Endothelial cell of umbilical vein (primary cell): ENCODE data around the gene CYP4V2. TPM values are rescaled to one million over a fixed set of nuclear protein-coding genes. Genes with fewer than 3 reads are reported as not detected.

Source experiments
- BruUV-seq: library from RNA; stranded (reverse); fragments of 400-500 nt; replicated peaks from 2 replicates; lab custom pipeline; 2021; lab: Mats Ljungman, UMichigan
- CTCF ChIA-PET: fragments of 300-600, 350-600 bp; sonication (Branson Sonifier 250); formaldehyde crosslinking; loops from one replicate; lab custom pipeline; 2021; ENCODE audit warnings: antibody characterized with exemption, inconsistent platforms; lab: Charles Lee
- POLR2A ChIA-PET: fragments of 300-600, 350-600 bp; sonication (Branson Sonifier 250); formaldehyde crosslinking; loops from one replicate; lab custom pipeline; 2021; ENCODE audit warnings: antibody characterized with exemption, inconsistent platforms; lab: Charles Lee
- DNase-seq: peaks from one replicate; pipeline ENCODE4 v3.0.0-alpha.2; 2011; ENCODE audit warnings: low read depth, low spot score
- FAIRE-seq: peaks from 2 replicates; lab custom pipeline; 2011; peaks lifted over from hg19 to GRCh38; lab: Jason Lieb, UNC
- H2AFZ ChIP-seq: 2 replicates; pipeline ENCODE4 v1.6.0; 2012; ENCODE audit warnings: low read depth, low read length, control low read depth, inconsistent platforms
- H3K27ac ChIP-seq: 2 replicates; pipeline ENCODE4 v1.5.1; 2011; ENCODE audit warnings: low read depth, mild to moderate bottlenecking, control low read depth, low read length, moderate library complexity; ENCODE audit not compliant: insufficient read depth
- H3K27me3 ChIP-seq, 2 experiments: 2 replicates each; pipeline versions ENCODE4 v1.6.0 to v1.6.1; 2011; ENCODE audit warnings: low read length in 2 of 2, mixed read lengths in 1 of 2; ENCODE audit not compliant: control insufficient read depth in 2 of 2, insufficient read depth in 2 of 2
- H3K36me3 ChIP-seq, 2 experiments: 2 replicates in 1 of 2; 3 replicates in 1 of 2; pipeline ENCODE4 v1.5.1; 2011; ENCODE audit warnings: low read length in 2 of 2, mild to moderate bottlenecking in 1 of 2, moderate library complexity in 1 of 2; ENCODE audit not compliant: control insufficient read depth in 2 of 2, insufficient read depth in 2 of 2; ENCODE audit errors: extremely low read depth in 1 of 2
- H3K4me1 ChIP-seq: 3 replicates; pipeline ENCODE4 v1.5.1; 2011; ENCODE audit warnings: mild to moderate bottlenecking, low read length; ENCODE audit not compliant: control insufficient read depth, insufficient read depth; ENCODE audit errors: extremely low read depth
- H3K4me2 ChIP-seq: 2 replicates; pipeline ENCODE4 v1.6.1; 2011; ENCODE audit warnings: low read length, control low read depth, mixed read lengths; ENCODE audit not compliant: insufficient read depth
- H3K4me3 ChIP-seq, 3 experiments: fragments of 200-600 bp in 1 of 3; sonication (generic), shearing (Covaris generic) in 1 of 3; replicated peaks in 1 of 3; 2 replicates each; pipeline ENCODE4 v1.5.1; 2011 to 2016; ENCODE audit warnings: control low read depth in 3 of 3, low read length in 3 of 3, mild to moderate bottlenecking in 2 of 3, inconsistent platforms in 1 of 3, low read depth in 1 of 3, moderate library complexity in 1 of 3; ENCODE audit not compliant: insufficient read depth in 1 of 3
- H3K79me2 ChIP-seq: 2 replicates; pipeline ENCODE4 v1.6.0; 2012; ENCODE audit warnings: low read length, inconsistent platforms; ENCODE audit not compliant: control insufficient read depth, insufficient read depth
- H3K9ac ChIP-seq: replicated peaks from 2 replicates; pipeline ENCODE3; 2011; ENCODE audit warnings: low read length, control low read depth; ENCODE audit not compliant: insufficient read depth; ENCODE audit errors: extremely low read depth
- H3K9me1 ChIP-seq: replicated peaks from 3 replicates; pipeline ENCODE4 v1.6.0; 2011; ENCODE audit warnings: mild to moderate bottlenecking, low read length; ENCODE audit not compliant: control insufficient read depth, insufficient read depth; ENCODE audit errors: extremely low read depth
- H3K9me3 ChIP-seq: replicated peaks from 2 replicates; pipeline ENCODE4 v1.5.1; 2012; ENCODE audit warnings: low read length, inconsistent platforms; ENCODE audit not compliant: control insufficient read depth, insufficient read depth
- H4K20me1 ChIP-seq: replicated peaks from 2 replicates; pipeline ENCODE3; 2011; ENCODE audit warnings: mild to moderate bottlenecking, low read length; ENCODE audit not compliant: control insufficient read depth, insufficient read depth; ENCODE audit errors: extremely low read depth
- FOS ChIP-seq: IDR thresholded peaks from 2 replicates; pipeline ENCODE4 v1.6.1; 2011; ENCODE audit warnings: mild to moderate bottlenecking, low read length, moderate library complexity, borderline replicate concordance; ENCODE audit not compliant: insufficient read depth
- GATA2 ChIP-seq: IDR thresholded peaks from 2 replicates; pipeline ENCODE4 v1.7.0; 2011; ENCODE audit warnings: low read depth, mild to moderate bottlenecking, moderate library complexity, mixed read lengths, low read length; ENCODE audit not compliant: insufficient read length, insufficient read depth
- MYC ChIP-seq: IDR thresholded peaks from one replicate; pipeline ENCODE4 v1.6.1; 2011; ENCODE audit warnings: mild to moderate bottlenecking, low read depth, low read length
- POLR2AphosphoS5 ChIP-seq: IDR thresholded peaks from 2 replicates; pipeline ENCODE4 v1.6.1; 2012; ENCODE audit warnings: low read depth, mild to moderate bottlenecking, control low read depth, low read length, moderate library complexity; ENCODE audit not compliant: insufficient read depth
- dilution Hi-C: fragments of 300-500 bp; cut with MboI; formaldehyde crosslinking; loops from one replicate; pipeline ENCODE4 v1.15.0; 2019; ENCODE audit warnings: low sequenced_read_pairs; ENCODE audit not compliant: extremely low pct_ligation_motif_present
- intact Hi-C: fragments of 100-400 bp; cut with micrococcal nuclease; formaldehyde crosslinking; loops from one replicate; pipeline ENCODE4 v1.10.0; 2022
- polyA plus RNA-seq, 4 experiments: library from polyadenylated mRNA; depleted of rRNA in 3 of 4; stranded (reverse) in 3 of 4; unstranded in 1 of 4; fragments of >200 nt; gene quantifications; 2 replicates each; pipeline versions ENCODE4 v1.2.1 to v1.2.3, GENCODE V29; 2011 to 2012; ENCODE audit warnings: missing spikeins in 1 of 4
- total RNA-seq: library from RNA; stranded (reverse); gene quantifications from 2 replicates; pipeline ENCODE4 v1.2.3, GENCODE V29; 2021
- TF ChIP-seq, protein P1 (sequence below), 2 donors: IDR thresholded peaks; 1 replicate in 1 of 2; 2 replicates in 1 of 2; pipeline ENCODE4 v1.5.1; 2011; ENCODE audit warnings: low read length in 2 of 2, mild to moderate bottlenecking in 2 of 2, moderate library complexity in 2 of 2, control low read depth in 1 of 2, inconsistent platforms in 1 of 2, low read depth in 1 of 2; ENCODE audit not compliant: insufficient read depth in 1 of 2; ENCODE audit errors: extremely low read depth in 1 of 2

The CYP4V2 gene
- total and polyA plus RNA-seq, 2 donors (not counting 3 experiments of a cell fraction or from before 2014, with no cell fraction given): 0.28 to 1.7 TPM

DNA sequence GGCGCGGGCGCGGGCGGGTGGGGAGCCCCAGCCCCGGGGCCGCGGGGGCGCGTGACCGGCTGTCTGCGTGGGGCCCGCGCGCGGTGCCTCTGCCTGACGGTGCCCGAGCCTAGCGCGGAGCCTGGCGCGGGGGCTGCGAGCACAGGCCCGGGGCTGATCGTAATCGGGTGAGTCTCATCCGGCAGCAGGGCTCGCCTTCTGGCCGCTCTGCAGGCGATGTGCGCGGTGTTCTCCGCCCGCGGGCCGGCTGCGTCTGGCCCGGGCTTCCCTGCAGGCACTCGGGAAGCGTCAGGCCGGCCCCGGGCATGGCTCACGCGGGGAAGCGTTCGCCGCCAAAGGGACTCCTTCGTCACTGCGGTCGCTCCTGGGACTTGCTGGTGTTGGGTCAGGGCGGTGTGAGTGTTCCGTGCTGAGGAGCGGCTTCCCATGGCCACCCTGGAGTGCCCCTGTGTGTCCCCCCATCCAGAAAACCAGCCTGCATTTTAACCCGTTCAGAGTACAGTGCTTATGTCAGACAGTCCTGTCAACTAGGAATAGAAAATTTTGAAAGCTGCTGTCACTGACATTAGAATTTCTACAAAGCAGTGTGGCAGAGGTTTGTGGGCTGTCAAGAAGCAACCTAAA is 46.3 kb upstream of the CYP4V2 start:
- Histone ChIP-seq H3K4me1 (peaks cover 10% of the 10 kb centered on the region), H2AFZ (peak overlapping the region; percentile 68), H3K9me1 (no peaks in the 10 kb centered on the region), H3K36me3 (no peaks in the 10 kb centered on the region), H3K4me3 (peak overlapping the region in 2 of 3 experiments; percentile 22 to 30), H3K27me3 (peaks cover 14 to 22% of the 10 kb centered on the region in 2 experiments), H3K79me2 (no peaks in the 10 kb centered on the region), H3K4me2 (peak overlapping the region; percentile 12), H3K9ac (no peak overlapping the region), H3K9me3 (no peaks in the 10 kb centered on the region), H4K20me1 (no peaks in the 10 kb centered on the region), H3K27ac (no peak overlapping the region)
- no TSS peak for BruUV-seq
- FAIRE-seq (no peak), DNase-seq (peak; percentile 20)
- intact Hi-C loops (loop anchor here (2.0 kb wide), 1 partner anchor 46 kb away; the partner anchor contains the start of gene CYP4V2), dilution Hi-C loops (no loop called here)
- POLR2A ChIA-PET: no interaction called here
- CTCF ChIA-PET: interaction anchor here (2.5 kb wide), 1 partner anchor 8 kb away, joined by 13 read pairs; no protein-coding TSS in a partner anchor
- TF ChIP-seq GATA2 (peak; percentile 50), MYC (no peak)

DNA sequence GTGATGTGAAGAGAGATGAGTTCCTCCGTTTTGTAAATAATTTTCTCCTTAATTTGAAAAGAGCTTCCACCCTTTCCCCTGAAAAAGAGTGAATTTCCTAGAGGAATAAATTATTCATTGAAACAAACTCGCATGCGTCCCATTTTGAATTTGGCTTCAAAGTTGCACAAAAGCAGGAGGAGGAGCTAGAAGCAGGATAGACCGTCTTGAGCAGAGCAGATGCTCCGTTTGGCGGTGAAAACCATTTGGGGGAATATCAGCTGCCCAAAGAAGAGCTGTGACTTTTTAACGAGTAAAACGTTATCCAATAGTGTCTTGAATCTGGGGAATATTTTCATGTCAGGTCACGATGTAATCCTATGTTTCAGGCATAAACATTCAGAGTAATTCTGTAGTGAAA is 44.9 kb upstream of the CYP4V2 start:
- POLR2A ChIA-PET: no interaction called here
- no peak for TF ChIP-seq FOS
- TF ChIP-seq GATA2: no peak
- TF ChIP-seq, protein P1, sequence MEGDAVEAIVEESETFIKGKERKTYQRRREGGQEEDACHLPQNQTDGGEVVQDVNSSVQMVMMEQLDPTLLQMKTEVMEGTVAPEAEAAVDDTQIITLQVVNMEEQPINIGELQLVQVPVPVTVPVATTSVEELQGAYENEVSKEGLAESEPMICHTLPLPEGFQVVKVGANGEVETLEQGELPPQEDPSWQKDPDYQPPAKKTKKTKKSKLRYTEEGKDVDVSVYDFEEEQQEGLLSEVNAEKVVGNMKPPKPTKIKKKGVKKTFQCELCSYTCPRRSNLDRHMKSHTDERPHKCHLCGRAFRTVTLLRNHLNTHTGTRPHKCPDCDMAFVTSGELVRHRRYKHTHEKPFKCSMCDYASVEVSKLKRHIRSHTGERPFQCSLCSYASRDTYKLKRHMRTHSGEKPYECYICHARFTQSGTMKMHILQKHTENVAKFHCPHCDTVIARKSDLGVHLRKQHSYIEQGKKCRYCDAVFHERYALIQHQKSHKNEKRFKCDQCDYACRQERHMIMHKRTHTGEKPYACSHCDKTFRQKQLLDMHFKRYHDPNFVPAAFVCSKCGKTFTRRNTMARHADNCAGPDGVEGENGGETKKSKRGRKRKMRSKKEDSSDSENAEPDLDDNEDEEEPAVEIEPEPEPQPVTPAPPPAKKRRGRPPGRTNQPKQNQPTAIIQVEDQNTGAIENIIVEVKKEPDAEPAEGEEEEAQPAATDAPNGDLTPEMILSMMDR (IDR thresholded peaks at IDR 0.05; ENCODE audit: extremely low read depth in 1 of 2, insufficient read depth in 1 of 2, low read depth in 1 of 2, low read length in 2 of 2): no peak
- TF ChIP-seq POLR2AphosphoS5: no peak
- CTCF ChIA-PET: interaction anchor here (2.5 kb wide), 1 partner anchor 9 kb away, joined by 13 read pairs; no protein-coding TSS in a partner anchor
- Histone ChIP-seq H3K4me3 (no peak overlapping the region), H3K27ac (no peak overlapping the region), H3K79me2 (no peaks in the 10 kb centered on the region), H3K4me2 (no peak overlapping the region), H3K9ac (no peak overlapping the region), H2AFZ (no peak overlapping the region), H3K9me3 (no peaks in the 10 kb centered on the region), H3K9me1 (no peaks in the 10 kb centered on the region), H3K4me1 (peaks cover 10% of the 10 kb centered on the region), H4K20me1 (no peaks in the 10 kb centered on the region), H3K36me3 (no peaks in the 10 kb centered on the region), H3K27me3 (peaks cover 14 to 22% of the 10 kb centered on the region in 2 experiments)
- FAIRE-seq (no peak), DNase-seq (no peak)
- BruUV-seq: no TSS peak
- intact Hi-C loops (no loop called here), dilution Hi-C loops (no loop called here)
